Esophagus squamous epithelium (tissue), 5 donors: ENCODE results near the gene MAPRE3. TPM values are rescaled to one million over a fixed set of nuclear protein-coding genes. Genes with fewer than 3 reads are reported as not detected.

Experiments
- DNase-seq: peaks from one replicate; lab custom pipeline; 2025; lab: John Stamatoyannopoulos, UW
- H3K27ac ChIP-seq, 4 donors: fragments of 200-600 bp; sonication (generic); one replicate each; pipeline ENCODE4 v1.5.1; 2016 to 2019; ENCODE audit warnings: mild to moderate bottlenecking in 1 of 4
- H3K27me3 ChIP-seq, 4 donors: fragments of 200-600 bp; sonication (generic); 1 replicate in 3 of 4; 2 replicates in 1 of 4; pipeline versions ENCODE4 v1.5.1 to v1.6.0; 2017 to 2021; ENCODE audit warnings: antibody characterized with exemption in 1 of 4
- H3K36me3 ChIP-seq, 3 donors: fragments of 200-600 bp; sonication (generic); one replicate each; pipeline ENCODE4 v1.5.1; 2016 to 2019
- H3K4me1 ChIP-seq, 3 donors: fragments of 200-600 bp; sonication (generic); one replicate each; pipeline ENCODE4 v1.5.1; 2017 to 2019
- H3K4me3 ChIP-seq, 4 donors: fragments of 200-600 bp; sonication (generic); 1 replicate in 3 of 4; 2 replicates in 1 of 4; pipeline ENCODE4 v1.5.1; 2016 to 2019; ENCODE audit warnings: mild to moderate bottlenecking in 2 of 4, moderate library complexity in 1 of 4
- H3K9me3 ChIP-seq, 3 donors: fragments of 200-600 bp; sonication (generic); one replicate each; pipeline ENCODE4 v1.5.1; 2016 to 2019
- POLR2A ChIP-seq, 4 donors: fragments of 450-650 bp; IDR thresholded peaks; one replicate each; pipeline ENCODE4 v1.6.1; 2017; ENCODE audit warnings: antibody characterized with exemption in 4 of 4, mild to moderate bottlenecking in 4 of 4, moderate library complexity in 3 of 4
- WGBS, 2 donors: methylation state at CpG; one replicate each; pipeline ENCODE4 v1.1.5; 2018; 5-methylcytosine and 5-hydroxymethylcytosine counted together
- intact Hi-C: fragments of 100-400 bp; cut with DNase I; formaldehyde crosslinking; loops from one replicate; pipeline ENCODE4 v1.15.0; 2022
- total RNA-seq, 4 donors: library from RNA; depleted of rRNA; stranded (reverse); fragments of >200 nt; gene quantifications; one replicate each; pipeline ENCODE4 v1.1.0, GENCODE V29; 2016
- TF ChIP-seq, protein P1 (sequence below), 6 experiments: fragments of 450-650 bp in 4 of 6; fragments of 200-600 bp in 2 of 6; sonication (generic) in 2 of 6; IDR thresholded peaks; one replicate each; pipeline ENCODE4 v1.5.1; 2016 to 2019; ENCODE audit warnings: antibody characterized with exemption in 6 of 6, mild to moderate bottlenecking in 4 of 6, moderate library complexity in 4 of 6
- donor health status: DM: yes; HTN: yes; CAD: no.

The MAPRE3 gene
- total RNA-seq, 4 donors from 2014 or later: 4.4 to 7.6 (median 5.2) TPM

DNA sequence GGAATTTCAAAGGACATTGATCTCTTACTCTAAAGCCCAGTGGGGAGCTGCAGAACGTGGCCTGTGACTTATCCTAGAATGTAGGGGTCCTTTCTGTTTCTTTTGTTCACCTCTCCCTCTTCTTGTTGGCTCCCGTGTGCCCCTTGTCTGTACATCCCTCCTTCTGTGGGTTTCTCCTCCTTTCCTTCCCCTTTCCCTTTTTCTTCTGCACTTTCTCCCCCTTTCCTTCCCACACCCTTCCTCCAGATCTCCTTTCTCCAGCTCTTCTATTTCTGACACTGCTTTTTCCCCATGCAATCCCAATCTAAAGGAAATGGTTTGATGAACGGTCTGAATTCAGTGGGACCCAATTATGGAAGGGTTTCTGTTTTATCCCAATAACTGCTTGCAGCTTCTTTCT, 35.5 kb upstream of the MAPRE3 start:
- Histone ChIP-seq H3K4me1 (no peaks in the 10 kb centered on the region), H3K4me3 (no peak overlapping the region), H3K9me3 (no peaks in the 10 kb centered on the region), H3K27me3 (peaks cover 0 to 50% (median 0%) of the 10 kb centered on the region in 4 donors), H3K27ac (no peak overlapping the region), H3K36me3 (no peaks in the 10 kb centered on the region)
- TF ChIP-seq POLR2A (IDR thresholded peaks at IDR 0.05): no peak
- TF ChIP-seq, protein P1, sequence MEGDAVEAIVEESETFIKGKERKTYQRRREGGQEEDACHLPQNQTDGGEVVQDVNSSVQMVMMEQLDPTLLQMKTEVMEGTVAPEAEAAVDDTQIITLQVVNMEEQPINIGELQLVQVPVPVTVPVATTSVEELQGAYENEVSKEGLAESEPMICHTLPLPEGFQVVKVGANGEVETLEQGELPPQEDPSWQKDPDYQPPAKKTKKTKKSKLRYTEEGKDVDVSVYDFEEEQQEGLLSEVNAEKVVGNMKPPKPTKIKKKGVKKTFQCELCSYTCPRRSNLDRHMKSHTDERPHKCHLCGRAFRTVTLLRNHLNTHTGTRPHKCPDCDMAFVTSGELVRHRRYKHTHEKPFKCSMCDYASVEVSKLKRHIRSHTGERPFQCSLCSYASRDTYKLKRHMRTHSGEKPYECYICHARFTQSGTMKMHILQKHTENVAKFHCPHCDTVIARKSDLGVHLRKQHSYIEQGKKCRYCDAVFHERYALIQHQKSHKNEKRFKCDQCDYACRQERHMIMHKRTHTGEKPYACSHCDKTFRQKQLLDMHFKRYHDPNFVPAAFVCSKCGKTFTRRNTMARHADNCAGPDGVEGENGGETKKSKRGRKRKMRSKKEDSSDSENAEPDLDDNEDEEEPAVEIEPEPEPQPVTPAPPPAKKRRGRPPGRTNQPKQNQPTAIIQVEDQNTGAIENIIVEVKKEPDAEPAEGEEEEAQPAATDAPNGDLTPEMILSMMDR (IDR thresholded peaks at IDR 0.05): no peak
- intact Hi-C loops: no loop called here
- WGBS, 2 donors: 49 to 65% methylated on average over 3 of the region's 3 CpGs
- DNase-seq: no peak

DNA sequence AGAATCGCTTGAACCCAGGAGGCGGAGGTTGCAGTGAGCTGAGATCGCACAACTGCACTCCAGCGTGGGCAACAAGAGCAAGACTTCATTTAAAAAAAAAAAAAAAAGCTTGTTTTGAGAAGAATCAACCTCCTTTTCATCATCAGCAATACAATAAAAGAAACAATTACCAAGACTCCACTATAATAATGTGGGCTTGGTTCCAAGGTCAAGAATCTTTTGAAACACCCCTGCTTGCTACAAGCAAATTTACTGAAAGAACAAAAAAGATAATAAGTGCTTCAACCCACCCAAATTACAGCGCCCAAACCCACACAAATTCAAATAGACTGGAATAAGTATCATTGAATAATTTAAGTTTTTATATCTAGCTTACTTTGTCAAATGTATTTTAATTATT, 33.6 kb upstream of the MAPRE3 start:
- peaks cover 0 to 37% (median 0%) of the 10 kb centered on the region in 4 donors for H3K27me3 ChIP-seq
- 75 to 91% methylated on average over 2 to 5 of the region's 5 CpGs for WGBS, 2 donors
- H3K27ac ChIP-seq: no peak overlapping the region
- TF ChIP-seq, protein P1 (IDR thresholded peaks at IDR 0.05): no peak
- no peak for TF ChIP-seq POLR2A (IDR thresholded peaks at IDR 0.05)
- H3K36me3 ChIP-seq: no peaks in the 10 kb centered on the region
- no peak overlapping the region for H3K4me3 ChIP-seq
- H3K9me3 ChIP-seq: no peaks in the 10 kb centered on the region
- no peaks in the 10 kb centered on the region for H3K4me1 ChIP-seq
- DNase-seq: no peak
- intact Hi-C loops: no loop called here

DNA sequence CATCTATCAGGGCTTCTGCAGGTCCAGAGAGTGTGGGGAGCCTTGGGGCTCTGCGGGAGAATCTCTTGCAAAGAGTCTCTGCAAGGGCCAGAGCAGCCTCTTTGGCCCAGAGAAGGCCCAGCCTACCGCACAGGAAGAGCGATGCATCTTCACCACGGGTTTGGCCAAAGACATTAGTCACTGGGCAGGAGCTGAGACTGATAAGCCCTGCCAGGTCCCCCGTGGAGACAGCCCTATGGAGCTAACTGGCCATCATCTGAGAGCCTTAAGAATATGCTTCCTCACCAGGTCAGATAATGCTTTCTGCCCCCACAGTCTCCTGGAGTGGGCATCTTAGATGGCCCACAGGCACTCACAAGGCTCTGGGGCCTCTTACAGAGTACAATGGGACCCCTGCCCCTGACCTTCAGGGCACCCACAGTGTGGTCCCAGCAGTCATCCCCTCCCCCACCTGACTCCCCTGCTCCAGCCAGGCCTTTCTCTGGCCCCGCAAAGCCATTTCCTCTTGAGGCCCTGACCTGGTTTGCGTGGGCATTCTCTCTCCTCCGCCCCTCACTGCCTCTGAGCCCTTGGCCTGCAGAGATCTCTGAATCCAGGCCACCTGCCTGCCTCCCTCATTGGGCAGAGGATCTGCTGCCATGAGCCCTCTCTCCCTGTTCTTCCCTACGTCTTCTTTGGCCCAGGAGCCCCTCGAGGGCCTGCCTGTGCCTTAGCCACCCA, 31.9 kb upstream of the MAPRE3 start:
- no peak overlapping the region for H3K27ac ChIP-seq
- no peaks in the 10 kb centered on the region for H3K36me3 ChIP-seq
- TF ChIP-seq, protein P1 (IDR thresholded peaks at IDR 0.05): no peak
- no peak for TF ChIP-seq POLR2A (IDR thresholded peaks at IDR 0.05)
- no peak for DNase-seq
- H3K27me3 ChIP-seq: peaks cover 0 to 43% (median 0%) of the 10 kb centered on the region in 4 donors
- no peaks in the 10 kb centered on the region for H3K4me1 ChIP-seq
- no peaks in the 10 kb centered on the region for H3K9me3 ChIP-seq
- intact Hi-C loops: no loop called here
- H3K4me3 ChIP-seq: no peak overlapping the region
- WGBS, 2 donors: 73 to 79% methylated on average over 5 to 9 of the region's 10 CpGs

DNA sequence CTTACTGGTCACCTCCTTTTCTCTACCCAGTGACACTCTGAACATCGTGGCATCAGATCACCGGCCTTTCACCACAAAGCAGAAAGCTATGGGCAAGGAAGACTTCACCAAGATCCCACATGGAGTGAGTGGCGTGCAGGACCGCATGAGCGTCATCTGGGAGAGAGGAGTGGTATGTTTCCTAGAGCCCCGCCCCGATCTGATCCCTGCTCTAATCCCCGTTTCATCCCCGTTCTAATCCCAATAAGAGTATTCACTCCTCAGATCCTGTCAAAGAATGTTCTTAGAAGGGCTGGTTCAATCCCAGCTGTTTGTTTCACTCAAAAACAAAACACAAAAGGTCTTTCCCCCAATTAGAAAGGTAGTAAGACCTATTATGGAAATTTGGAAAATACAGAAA, 30.4 kb upstream of the MAPRE3 start:
- no peak for TF ChIP-seq POLR2A (IDR thresholded peaks at IDR 0.05)
- TF ChIP-seq, protein P1 (IDR thresholded peaks at IDR 0.05): no peak
- Histone ChIP-seq H3K27ac (no peak overlapping the region), H3K4me3 (no peak overlapping the region), H3K27me3 (peaks cover 0 to 45% (median 0%) of the 10 kb centered on the region in 4 donors), H3K9me3 (no peaks in the 10 kb centered on the region), H3K36me3 (no peaks in the 10 kb centered on the region), H3K4me1 (no peaks in the 10 kb centered on the region)
- WGBS, 2 donors: 81 to 86% methylated on average over 9 of the region's 9 CpGs
- DNase-seq: no peak
- intact Hi-C loops: loop anchor here (5.0 kb wide), 1 partner anchor 93 kb away; the partner anchor contains the start of gene DPYSL5

DNA sequence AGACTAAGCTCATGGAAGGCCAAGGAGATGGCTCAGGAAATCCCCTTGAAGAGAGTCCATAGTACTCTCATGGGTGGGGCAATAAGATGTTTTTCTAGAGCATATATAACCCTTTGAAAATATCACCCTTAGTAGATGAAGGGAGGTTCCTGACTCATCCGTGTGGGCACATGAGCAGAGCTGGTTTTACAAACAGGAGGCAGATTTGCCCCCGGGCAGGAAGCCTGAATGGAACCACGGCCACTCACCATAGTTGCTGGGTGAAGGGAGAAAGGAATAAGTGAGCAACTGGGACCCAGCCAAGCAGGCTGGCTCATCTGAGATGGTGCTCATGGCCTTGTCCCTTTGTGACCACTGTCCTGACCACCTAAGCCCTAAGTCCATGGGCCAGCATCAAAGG, 29.0 kb upstream of the MAPRE3 start:
- Histone ChIP-seq H3K27ac (no peak overlapping the region), H3K27me3 (peaks cover 0 to 51% (median 0%) of the 10 kb centered on the region in 4 donors), H3K9me3 (no peaks in the 10 kb centered on the region), H3K36me3 (no peaks in the 10 kb centered on the region), H3K4me3 (no peak overlapping the region), H3K4me1 (no peaks in the 10 kb centered on the region)
- no peak for TF ChIP-seq POLR2A (IDR thresholded peaks at IDR 0.05)
- TF ChIP-seq, protein P1 (IDR thresholded peaks at IDR 0.05): no peak
- intact Hi-C loops: loop anchor here (5.0 kb wide), 1 partner anchor 94 kb away; the partner anchor contains the start of gene DPYSL5
- DNase-seq: no peak
- WGBS, 2 donors: 36 to 49% methylated on average over 2 to 3 of the region's 3 CpGs
